Measurements from ENCODE around the gene WDR55.
"Not testable (repeated sequence)": the region's sequence is repeated elsewhere in the genome, so short reads cannot be mapped to it uniquely, and the experiment has no call there.

WDR55 gene

DNA sequence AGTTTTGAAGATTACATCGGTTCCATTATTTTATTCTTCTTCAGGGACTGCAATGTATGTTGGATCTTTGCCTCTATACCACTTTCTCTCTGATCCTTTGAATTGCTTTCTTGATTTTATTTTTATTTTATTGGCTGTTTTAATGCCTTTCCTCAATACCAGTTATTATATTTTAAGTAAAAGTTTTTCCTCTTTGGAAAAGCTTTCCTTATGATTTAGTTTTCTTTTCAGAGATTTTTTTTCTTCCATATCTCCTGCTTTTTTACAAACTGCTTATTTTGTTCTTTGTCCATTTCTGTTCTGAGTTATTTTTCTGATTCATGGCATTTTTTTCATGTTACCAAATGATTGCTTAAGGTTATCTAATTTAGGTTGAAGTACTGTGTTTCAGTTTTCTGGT is 47.1 kb downstream of the WDR55 start:
- no peak for DNase-seq (ENCODE audit: low read depth)

DNA sequence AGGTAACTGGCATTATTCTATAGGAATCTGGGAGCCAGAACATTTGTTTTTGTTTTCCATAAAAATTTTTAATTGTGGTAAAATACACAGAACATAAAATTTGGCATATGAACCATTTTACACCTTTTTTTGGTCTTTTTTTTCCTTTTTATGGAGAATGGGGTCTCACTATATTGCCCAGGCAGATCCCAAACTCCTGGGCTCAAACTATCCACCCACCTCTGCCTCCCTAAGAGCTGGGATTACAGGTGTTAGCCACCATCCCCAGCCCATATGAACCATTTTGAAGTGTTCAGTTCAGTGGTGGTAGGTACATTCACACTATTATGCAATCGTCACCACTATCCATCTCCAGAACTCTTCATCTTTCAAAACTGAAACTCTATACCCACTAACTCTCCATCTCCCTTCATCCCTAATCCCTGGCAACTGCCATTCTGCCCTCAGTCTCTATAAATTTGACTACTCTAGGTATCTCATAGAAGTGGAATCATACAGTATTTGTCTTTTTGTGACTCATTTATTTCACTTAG is 48.9 kb downstream of the WDR55 start:
- DNase-seq (ENCODE audit: low read depth): no peak

DNA sequence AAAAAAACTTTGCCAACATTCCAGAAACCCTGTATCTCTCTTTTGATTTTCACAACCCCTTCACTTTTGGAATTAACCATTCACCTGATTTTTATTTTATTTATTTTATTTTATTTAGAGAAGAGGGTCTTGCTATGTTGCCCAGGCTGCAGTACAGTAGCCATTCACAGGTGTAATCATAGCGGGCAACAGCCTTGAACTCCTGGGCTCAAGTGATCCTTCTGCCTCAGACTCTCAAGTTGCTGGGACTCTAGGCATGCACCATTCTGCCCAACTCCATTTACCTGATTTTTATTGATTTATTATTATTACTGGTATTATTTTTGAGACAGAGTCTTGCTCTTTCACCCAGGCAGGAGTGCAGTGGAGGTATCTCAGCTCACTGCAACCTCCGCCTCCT is 51.5 kb downstream of the WDR55 start:
- not testable (repeated sequence) for DNase-seq (ENCODE audit: low read depth)

DNA sequence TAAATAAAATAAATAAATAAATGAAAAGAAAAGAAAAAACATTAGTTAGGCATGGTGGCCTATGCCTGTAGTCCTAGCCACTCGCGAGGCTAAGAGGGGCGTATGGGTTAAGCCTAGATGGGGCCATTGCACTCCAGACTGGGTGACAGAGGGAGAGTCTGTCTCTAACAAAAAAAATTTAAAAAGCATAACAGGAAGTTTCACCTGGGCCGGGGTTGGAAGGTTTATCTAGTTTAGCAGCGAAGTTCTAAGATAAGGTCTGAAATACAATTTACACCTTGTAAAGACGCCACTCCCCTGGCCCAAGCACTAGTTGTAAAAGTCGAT is 53.5 kb downstream of the WDR55 start:
- no peak for DNase-seq (ENCODE audit: low read depth)

DNA sequence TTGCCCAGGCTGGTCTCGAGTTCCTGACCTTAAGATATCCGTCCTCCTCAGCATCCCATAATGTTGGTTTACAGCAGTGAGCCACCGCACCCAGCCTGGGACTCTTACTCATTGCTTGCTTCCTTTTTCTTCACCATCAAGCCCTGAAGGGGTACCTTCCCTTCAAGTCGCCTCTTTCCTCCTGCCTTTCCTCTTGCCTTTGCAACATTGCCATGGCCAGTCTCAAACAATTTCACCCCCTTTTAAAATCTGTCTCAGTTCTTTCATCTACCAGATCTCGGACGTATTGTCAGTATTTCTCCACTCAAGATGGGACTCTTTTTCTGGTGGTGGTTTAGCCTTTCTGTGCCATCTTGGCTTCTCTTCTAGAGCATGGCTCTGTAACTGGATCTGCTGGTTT is 56.0 kb downstream of the WDR55 start:
- not testable (repeated sequence) for DNase-seq (ENCODE audit: low read depth)

DNA sequence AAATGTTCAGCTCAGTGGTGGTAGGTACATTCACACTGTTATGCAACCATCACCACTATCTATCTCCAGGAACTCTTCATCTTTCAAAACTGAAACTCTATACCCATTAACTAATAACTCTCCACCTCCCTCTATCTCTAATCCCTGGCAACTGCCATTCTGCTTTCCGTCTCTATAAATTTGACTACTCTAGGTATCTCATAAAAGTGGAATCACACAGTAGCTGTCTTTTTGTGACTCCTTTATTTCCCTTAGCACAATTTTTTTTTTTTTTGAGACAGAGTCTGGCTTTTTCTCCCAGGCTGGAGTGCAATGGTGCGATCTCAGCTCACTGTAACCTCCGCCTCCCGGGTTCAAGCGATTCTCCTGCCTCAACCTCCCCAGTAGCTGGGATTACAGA is 56.7 kb downstream of the WDR55 start:
- not testable (repeated sequence) for DNase-seq (ENCODE audit: low read depth)
